Activated CD4-positive, CD25-positive, alpha-beta regulatory T cell treated with anti-CD3 and anti-CD28 coated beads, Interleukin-2, amount 50 U/mL, for 16 hours (primary cell): ENCODE data around the gene RAD51B.
A peak's percentile ranks its signal among the peaks of the same experiment; 100 is the strongest.

ENCODE experiments used
- DNase-seq: peaks from one replicate; pipeline ENCODE4 v3.0.0-alpha.2; 2020; ENCODE audit warnings: low read depth, low spot score

Gene RAD51B

DNA sequence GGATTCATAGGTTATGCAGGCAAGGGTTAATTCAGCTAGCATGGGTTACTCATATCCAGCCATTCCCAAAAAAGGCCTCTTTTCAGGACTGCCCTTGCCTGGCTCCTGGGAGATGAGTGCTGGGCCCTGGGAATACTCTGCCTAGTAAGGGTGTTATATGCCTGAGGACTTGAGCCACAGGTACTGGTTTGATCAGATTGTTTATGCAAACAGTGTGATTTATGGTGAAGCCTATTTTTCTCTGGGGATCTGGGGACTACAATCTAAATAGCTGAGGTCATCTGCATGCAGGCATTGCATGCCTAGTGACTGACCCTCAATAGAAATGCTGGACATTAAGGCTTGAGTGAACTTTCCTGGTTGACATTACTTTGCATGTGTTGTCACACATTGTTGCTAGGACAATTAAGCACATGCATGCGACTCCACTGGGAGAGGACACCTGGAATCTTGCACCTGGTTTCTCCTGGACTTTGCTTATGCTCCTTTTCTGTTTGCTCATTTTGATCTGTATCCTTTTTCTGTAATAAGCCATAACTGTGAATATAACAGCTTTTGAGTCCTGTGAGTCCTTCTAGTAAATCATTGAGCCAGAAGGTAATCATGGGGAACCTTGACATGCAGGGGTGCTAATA lies 73.0 kb downstream of the RAD51B start:
- no peak for DNase-seq

- no peak for DNase-seq
Observed at GRCh38 chr14:67900231-67900630, 80.7 kb downstream of the RAD51B start.

DNA sequence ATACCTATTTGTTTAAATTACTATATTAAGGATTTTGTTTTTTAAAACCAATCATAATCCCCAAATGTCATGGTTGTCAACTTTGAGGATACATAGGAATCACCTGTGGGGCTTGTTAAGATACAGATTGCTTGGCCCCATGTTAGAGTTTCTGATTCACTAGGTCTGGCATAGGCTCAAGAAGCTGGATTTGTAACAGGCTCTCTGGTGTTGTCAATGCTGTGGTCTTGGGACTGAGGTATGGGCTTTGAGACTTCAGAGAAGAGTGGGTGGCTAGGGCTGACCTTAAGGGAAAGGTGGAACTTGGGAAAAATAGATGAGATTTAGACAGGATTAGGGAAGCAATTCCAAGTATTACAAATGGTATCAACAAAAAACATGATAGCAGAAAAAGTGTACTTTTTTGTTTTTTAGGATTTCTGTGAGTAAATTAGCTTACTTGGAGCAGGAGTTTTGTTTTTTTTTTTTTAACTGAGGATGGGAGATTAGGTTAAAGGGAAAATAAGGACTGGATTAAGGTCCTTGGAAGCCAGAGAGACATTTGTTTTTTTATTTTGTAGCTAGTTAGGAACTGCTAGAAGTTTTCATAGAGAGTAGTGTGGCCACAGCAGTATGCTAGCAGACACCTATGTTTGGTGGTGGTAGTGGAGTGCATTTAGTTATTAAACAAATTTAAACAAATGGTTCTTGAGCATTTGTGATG lies 88.6 kb downstream of the RAD51B start:
- no peak for DNase-seq

DNA sequence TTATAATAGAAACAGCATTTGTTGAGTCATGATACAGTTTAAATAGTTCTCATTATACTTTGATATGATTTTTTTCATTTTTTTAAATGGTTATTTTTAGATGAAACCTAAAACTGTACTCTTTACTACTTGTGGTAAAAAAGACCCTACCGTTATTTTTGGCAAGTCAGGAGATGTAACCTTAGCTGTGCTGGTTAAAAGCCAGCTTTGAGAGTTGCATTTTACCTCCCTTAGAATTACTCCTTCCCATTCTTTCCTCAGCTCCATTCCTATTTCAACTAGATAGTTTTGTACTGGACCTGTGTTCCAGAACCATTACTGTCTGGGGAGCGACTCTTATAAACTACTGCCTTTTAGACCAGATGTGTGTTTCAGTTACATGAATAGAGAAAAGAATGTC lies 92.0 kb downstream of the RAD51B start:
- DNase-seq = no peak

- DNase-seq = no peak
Observed at GRCh38 chr14:67916430-67916829, 96.9 kb downstream of the RAD51B start.

GRCh38 chr14:67917006-67917405 lies 97.4 kb downstream of the RAD51B start:
- no peak for DNase-seq

DNA sequence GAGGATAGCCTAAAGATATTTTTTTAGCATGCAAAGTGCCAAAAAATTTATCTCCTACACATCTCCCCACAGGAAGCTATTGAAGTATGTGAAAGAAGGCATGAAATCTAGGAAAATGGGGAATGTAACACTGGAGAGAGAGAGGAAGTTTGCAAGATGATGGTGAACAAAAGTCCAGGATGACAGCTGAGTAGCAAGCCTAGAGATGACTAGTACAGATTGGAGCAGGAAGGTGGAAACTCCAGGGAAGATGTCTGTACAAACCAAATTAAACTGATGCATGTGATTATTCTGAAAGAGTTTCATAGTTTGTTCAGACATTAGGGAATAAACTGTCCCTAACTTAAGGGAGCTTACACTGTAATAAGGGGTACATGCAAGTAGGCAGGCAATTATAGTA lies 99.3 kb downstream of the RAD51B start:
- DNase-seq = no peak

GRCh38 chr14:67919259-67920032 lies 99.9 kb downstream of the RAD51B start:
- no peak for DNase-seq

- no peak for DNase-seq
Observed at GRCh38 chr14:67926821-67927220, 107.2 kb downstream of the RAD51B start.

DNA sequence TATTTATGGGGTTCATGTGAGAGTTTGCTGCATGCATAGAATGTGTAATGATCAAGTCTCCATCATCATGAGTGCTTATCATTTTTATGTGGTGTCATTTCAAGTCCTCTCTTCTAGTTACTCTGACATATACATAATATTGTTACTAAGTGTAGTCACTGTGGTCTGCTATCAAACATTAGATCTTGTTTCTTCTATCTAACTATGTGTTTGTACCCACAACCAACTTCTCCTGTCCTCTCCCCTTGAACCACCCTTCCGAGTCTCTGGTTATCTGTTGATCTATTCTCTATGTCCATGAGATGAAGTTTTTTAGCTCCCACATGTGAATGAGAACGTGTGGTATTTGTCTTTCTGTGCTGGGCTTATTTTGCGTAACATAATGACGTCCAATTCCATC lies 107.7 kb downstream of the RAD51B start:
- no peak for DNase-seq

GRCh38 chr14:67928375-67928774 lies 108.8 kb downstream of the RAD51B start:
- DNase-seq = no peak

DNA sequence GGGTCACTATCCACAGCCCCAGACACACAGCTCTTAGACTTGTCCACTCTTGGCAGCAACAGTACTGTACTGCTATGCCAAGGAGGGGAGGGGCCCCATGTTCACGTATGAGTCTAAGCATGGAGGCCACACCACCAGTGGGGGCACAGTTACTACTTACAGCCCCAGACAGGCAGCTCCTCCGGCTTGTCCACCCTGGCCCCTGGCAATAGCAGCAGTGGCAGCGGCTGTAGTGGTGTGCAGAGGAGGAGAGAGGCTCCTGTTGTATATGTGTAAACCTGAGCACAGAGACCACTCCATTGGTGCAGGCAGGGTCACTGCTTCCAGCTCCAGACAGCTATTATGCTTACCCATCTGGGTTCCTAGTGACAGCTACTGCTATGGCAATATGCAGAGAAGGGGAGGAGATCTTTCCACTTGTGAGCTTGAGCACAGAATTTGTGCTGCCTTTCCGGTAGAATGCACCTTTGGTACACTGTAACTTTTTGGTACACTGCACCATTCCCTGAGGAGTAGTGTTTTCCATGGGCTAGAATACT lies 113.2 kb downstream of the RAD51B start:
- no peak for DNase-seq

- DNase-seq = no peak
Observed at GRCh38 chr14:67933266-67933665, 113.7 kb downstream of the RAD51B start.

DNA sequence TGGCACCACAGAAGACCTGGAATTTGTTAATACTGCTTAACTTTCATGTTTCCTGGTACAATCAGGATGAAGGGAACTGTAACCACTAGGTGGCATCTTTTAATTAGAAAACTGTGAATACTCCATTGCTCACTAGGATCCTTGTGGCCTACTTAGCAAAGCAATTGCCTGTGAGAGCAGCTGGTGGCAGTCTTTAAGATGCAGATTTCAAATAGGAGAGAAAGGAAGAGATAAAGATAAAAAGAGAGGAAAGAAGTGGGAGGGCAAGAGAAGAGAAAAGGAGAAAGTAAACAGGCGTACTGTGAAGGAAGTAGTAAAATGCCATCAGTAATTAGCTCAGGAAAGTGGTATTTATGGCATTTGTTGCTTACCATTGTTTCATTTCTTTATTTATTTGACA lies 114.5 kb downstream of the RAD51B start:
- DNase-seq = no peak

DNA sequence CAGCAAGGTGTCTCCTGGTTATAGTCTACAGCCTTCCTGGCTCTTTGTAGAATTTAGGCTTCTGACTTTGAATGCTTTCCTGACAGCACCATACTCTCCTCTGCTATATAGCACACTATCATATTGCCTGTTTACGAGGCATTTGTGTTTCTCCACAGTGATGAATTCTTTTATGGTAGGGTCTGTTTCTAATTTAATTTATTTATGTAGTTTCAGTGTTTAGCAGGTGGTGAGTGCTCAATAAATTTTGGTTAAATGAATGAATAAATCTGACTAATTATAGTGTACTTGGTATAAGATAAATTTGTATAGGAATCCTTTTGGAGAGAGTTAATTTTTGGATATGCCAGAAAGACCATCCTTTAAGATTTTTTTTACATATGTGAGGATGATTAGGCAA lies 115.3 kb downstream of the RAD51B start:
- no peak for DNase-seq

- no peak for DNase-seq
Observed at GRCh38 chr14:67935371-67935770, 115.8 kb downstream of the RAD51B start.

DNA sequence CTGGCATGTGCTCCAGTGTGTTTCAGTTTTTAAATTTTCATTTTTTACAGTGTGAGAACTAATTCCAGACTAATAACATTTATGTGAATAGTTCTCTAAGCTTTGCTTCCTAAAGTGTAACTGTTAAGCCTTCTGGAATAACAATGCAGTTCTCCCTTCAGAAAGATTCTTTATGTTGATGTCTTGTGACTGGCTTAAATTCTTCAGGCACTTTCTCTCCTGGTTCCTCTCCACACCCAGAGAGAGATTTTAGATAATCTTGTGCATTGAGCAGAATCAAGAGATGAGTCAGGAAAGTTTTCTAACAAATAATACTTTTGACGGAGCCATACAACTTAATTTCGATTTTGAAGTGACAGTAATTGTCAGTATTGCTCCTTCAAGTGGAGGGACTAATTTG lies 118.5 kb downstream of the RAD51B start:
- no peak for DNase-seq

- DNase-seq = no peak
Observed at GRCh38 chr14:67940486-67941455, 121.2 kb downstream of the RAD51B start.

DNA sequence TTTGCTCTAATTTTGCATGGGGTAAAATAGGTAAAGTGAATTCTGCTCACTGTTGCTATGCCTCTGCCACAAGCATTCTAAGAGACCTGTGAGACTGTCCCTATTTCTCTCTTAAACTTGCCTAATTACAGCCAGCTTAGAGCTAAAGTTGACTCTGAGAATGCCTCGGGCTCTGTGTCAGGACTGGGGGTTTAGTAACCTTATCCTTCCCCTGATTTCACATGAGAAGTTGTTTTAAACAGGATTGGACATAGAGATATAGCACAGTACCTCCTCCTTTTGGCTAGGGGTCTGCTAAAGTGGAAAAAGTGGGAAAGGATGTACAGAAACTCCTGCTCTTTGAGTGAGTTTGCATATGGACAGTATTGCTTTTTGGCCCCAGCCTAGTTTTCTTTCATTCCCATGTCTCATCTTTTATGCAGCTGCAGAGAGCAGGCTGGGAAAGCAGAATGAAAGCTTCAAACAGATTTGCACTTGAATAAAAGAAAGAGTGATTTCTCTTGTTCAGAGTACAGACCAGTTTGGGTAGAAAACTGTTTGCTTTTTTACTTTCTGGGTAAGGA lies 122.0 kb downstream of the RAD51B start:
- no peak for DNase-seq

GRCh38 chr14:67942080-67942710 lies 122.6 kb downstream of the RAD51B start:
- DNase-seq = no peak

DNA sequence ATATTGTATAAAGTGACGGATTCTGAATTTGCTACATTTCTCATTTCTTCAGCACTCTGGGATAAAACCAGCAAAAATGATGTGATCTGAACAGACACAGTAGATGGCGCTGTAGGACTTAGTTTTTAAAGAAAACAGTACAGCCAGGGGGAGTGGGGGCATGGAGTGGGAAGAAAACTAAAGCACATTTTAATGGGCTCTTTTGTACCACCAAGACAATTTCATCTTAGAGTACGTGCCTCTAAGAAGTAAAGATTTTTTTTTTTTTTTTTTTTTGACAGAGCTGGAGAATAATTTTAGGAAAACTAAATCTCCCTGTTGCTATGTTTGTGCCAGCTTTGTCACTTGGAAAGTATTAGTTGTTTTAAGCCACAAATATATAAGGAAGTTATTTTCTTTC lies 124.4 kb downstream of the RAD51B start:
- peak; percentile 9 for DNase-seq
